GM18499 (cell line): ENCODE results near the gene USH1C.

ENCODE experiments used
- ATAC-seq: cut with Tn5 transposase; IDR thresholded peaks from one replicate; pipeline ENCODE4 v1.9.1; 2021; ENCODE audit warnings: moderate number of reproducible peaks; ENCODE audit not compliant: insufficient read depth, unreplicated experiment

Gene USH1C

GRCh38 chr11:17544181-17544622 is at the start of gene USH1C:
Gene USH1C, minus strand, starts transcription at chr11:17544416. Its CDS starts 109 bp downstream, at chr11:17544307.
- no peak for ATAC-seq

- ATAC-seq, result no peak
Measured at GRCh38 chr11:17593466-17594245, 49.4 kb upstream of the USH1C start.

- ATAC-seq, result no peak
Measured at GRCh38 chr11:17591293-17591692, 47.1 kb upstream of the USH1C start.

GRCh38 chr11:17590463-17590862 is 46.2 kb upstream of the USH1C start:
- ATAC-seq, result no peak

GRCh38 chr11:17588721-17589120 is 44.5 kb upstream of the USH1C start:
- no peak for ATAC-seq

GRCh38 chr11:17588166-17588565 is 44.0 kb upstream of the USH1C start:
- no peak for ATAC-seq

GRCh38 chr11:17585911-17586695 is 41.9 kb upstream of the USH1C start:
- no peak for ATAC-seq

- no peak for ATAC-seq
Measured at GRCh38 chr11:17581732-17582053, 37.5 kb upstream of the USH1C start.

GRCh38 chr11:17581036-17581731 is 37.0 kb upstream of the USH1C start:
- no peak for ATAC-seq

GRCh38 chr11:17580271-17580670 is 36.1 kb upstream of the USH1C start:
- no peak for ATAC-seq

GRCh38 chr11:17579451-17579850 is 35.2 kb upstream of the USH1C start:
- ATAC-seq, result no peak

GRCh38 chr11:17578958-17579357 is 34.7 kb upstream of the USH1C start:
- no peak for ATAC-seq

- no peak for ATAC-seq
Measured at GRCh38 chr11:17578296-17578695, 34.1 kb upstream of the USH1C start.

GRCh38 chr11:17575431-17576425 is 31.5 kb upstream of the USH1C start:
- ATAC-seq, result no peak

- ATAC-seq, result no peak
Measured at GRCh38 chr11:17574141-17575091, 30.2 kb upstream of the USH1C start.

GRCh38 chr11:17573526-17573925 is 29.3 kb upstream of the USH1C start:
- no peak for ATAC-seq

- ATAC-seq, result no peak
Measured at GRCh38 chr11:17572791-17573460, 28.7 kb upstream of the USH1C start.

- no peak for ATAC-seq
Measured at GRCh38 chr11:17572359-17572690, 28.1 kb upstream of the USH1C start.
